Measurements from ENCODE around the gene NCKIPSD. TPM values are rescaled to one million over a fixed set of nuclear protein-coding genes. Genes with fewer than 3 reads are reported as not detected.

The NCKIPSD gene
- total and polyA plus RNA-seq, 2 experiments from 2014 or later = 19.9 to 22.9 TPM

DNA sequence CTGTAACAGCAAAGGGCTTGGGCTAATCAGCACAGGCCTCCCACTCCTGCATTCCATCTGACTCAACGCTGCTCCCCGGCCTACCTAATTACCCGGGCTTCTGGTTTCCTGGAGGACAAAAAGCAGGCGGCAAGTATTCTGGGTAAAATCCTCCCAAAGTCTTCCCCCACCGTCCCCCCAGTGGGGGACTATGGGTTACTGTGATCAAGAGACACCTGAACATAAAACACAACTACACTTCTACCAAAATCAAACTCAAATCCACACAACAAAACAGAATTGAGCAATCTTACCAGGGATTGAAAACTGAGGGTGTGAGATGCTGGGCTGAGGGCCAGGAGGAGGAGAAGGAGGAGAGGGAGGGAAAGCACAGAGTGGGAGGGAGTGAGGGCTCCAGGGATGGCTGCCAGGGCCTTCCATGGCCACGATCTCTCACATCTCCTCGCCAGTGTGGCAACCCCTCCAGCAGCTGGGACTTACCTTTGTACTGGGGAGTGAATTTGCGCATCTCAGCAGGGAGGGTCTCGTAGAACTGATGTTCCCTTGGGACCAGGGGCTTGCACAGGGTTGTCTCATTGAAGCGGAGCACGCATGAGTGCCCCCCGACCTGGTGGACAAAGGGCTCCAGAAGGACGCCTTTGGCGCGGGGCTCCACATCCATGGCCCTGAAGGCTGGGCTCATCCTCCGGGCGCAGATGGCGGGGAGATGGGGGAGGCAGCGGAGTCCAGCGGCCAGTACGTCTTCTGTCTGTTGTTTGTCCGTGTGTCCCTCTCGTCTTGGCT, 9.1 kb upstream of the NCKIPSD start:
- Histone ChIP-seq H3K9me3 (ENCODE audit: low read depth) (no peaks in the 10 kb centered on the region), H3K4me2 (peak overlapping the region; percentile 31), H3K27me3 (no peaks in the 10 kb centered on the region), H4K20me1 (ENCODE audit: insufficient read depth, poor library complexity, severe bottlenecking) (peaks cover 97% of the 10 kb centered on the region), H3K27ac (peak overlapping the region; percentile 73), H3K79me2 (peaks cover 93% of the 10 kb centered on the region), H3K9me2 (replicated peaks; ENCODE audit: insufficient read depth) (no peaks in the 10 kb centered on the region), H3K4me1 (ENCODE audit: insufficient read depth) (peaks cover 30% of the 10 kb centered on the region), H3K36me3 (replicated peaks; ENCODE audit: insufficient read depth, low read depth) (no peaks in the 10 kb centered on the region), H2AFZ (no peak overlapping the region), H3K4me3 (no peak overlapping the region)
- peak; percentile 58 for DNase-seq (ENCODE audit: low spot score)
- TF ChIP-seq EZH2 (IDR thresholded peaks at IDR 0.05; ENCODE audit: borderline replicate concordance) (no peak), EZH2phosphoT487 (IDR thresholded peaks at IDR 0.05; ENCODE audit: low read depth, severe bottlenecking, unreplicated experiment) (no peak)
- TF ChIP-seq, protein P1, sequence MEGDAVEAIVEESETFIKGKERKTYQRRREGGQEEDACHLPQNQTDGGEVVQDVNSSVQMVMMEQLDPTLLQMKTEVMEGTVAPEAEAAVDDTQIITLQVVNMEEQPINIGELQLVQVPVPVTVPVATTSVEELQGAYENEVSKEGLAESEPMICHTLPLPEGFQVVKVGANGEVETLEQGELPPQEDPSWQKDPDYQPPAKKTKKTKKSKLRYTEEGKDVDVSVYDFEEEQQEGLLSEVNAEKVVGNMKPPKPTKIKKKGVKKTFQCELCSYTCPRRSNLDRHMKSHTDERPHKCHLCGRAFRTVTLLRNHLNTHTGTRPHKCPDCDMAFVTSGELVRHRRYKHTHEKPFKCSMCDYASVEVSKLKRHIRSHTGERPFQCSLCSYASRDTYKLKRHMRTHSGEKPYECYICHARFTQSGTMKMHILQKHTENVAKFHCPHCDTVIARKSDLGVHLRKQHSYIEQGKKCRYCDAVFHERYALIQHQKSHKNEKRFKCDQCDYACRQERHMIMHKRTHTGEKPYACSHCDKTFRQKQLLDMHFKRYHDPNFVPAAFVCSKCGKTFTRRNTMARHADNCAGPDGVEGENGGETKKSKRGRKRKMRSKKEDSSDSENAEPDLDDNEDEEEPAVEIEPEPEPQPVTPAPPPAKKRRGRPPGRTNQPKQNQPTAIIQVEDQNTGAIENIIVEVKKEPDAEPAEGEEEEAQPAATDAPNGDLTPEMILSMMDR (IDR thresholded peaks at IDR 0.05; ENCODE audit: poor library complexity) = no peak
- WGBS (ENCODE audit: low lambda C conversion rate, missing lambda C conversion rate) = 79% methylated on average over 23 of the region's 23 CpGs

DNA sequence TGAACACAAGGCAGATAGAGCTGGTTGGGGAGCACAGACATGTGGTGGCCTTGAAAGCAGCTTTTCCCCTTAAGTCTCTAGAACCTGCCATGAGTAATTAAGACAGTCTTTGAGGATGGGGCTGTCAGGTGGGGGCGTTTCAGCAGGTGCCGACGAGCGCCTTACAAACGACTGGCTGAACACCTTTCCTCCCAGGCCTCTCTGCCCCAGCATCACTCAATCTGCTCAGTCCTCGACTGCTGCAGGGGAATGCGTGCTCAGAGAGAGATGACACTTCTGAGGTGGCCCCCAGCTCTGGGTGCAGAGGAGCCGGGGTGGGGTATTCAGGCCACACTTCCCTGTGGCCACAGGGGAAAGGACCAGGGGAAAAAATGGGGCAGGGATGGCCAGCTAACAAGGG, 8.1 kb upstream of the NCKIPSD start:
- no peak for DNase-seq (ENCODE audit: low spot score)
- Histone ChIP-seq H3K4me3 (no peak overlapping the region), H3K4me1 (ENCODE audit: insufficient read depth) (peaks cover 30% of the 10 kb centered on the region), H3K9me3 (ENCODE audit: low read depth) (no peaks in the 10 kb centered on the region), H3K4me2 (peak overlapping the region; percentile 31), H3K79me2 (peaks cover 84% of the 10 kb centered on the region), H3K27ac (peak overlapping the region; percentile 73), H3K9me2 (replicated peaks; ENCODE audit: insufficient read depth) (no peaks in the 10 kb centered on the region), H3K27me3 (no peaks in the 10 kb centered on the region), H2AFZ (no peak overlapping the region), H3K36me3 (replicated peaks; ENCODE audit: insufficient read depth, low read depth) (no peaks in the 10 kb centered on the region), H4K20me1 (ENCODE audit: insufficient read depth, poor library complexity, severe bottlenecking) (peaks cover 97% of the 10 kb centered on the region)
- WGBS (ENCODE audit: low lambda C conversion rate, missing lambda C conversion rate) = 91% methylated on average over 8 of the region's 8 CpGs
- TF ChIP-seq EZH2 (IDR thresholded peaks at IDR 0.05; ENCODE audit: borderline replicate concordance) (no peak), EZH2phosphoT487 (IDR thresholded peaks at IDR 0.05; ENCODE audit: low read depth, severe bottlenecking, unreplicated experiment) (no peak)
- TF ChIP-seq, protein P1 (IDR thresholded peaks at IDR 0.05; ENCODE audit: poor library complexity) = no peak

DNA sequence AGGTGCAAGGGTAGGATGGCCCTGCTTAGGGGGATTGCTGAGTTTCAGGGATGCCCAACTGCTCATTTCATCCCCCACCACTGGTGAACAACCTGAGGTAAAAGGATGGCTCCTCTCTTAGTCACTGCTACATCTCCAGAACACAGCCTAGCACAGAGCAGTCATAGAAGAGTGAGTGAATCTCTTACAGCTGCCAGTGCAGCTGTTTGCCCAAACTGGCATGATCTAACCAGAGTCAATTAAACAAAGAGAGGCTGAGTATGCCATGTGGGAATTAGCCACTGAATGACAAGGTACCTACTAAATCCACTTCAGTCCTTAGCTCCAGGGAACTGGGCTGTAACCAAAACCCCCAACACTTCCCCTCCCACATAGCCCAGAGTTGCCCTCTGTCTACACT, 6.8 kb upstream of the NCKIPSD start:
- no peaks in the 10 kb centered on the region for H3K36me3 ChIP-seq (replicated peaks; ENCODE audit: insufficient read depth, low read depth)
- no peak overlapping the region for H3K27ac ChIP-seq

More for the DNA sequence above, 6.8 kb upstream of the NCKIPSD start:
- TF ChIP-seq EZH2phosphoT487 (IDR thresholded peaks at IDR 0.05; ENCODE audit: low read depth, severe bottlenecking, unreplicated experiment) (no peak), EZH2 (IDR thresholded peaks at IDR 0.05; ENCODE audit: borderline replicate concordance) (no peak)
- TF ChIP-seq, protein P1 (IDR thresholded peaks at IDR 0.05; ENCODE audit: poor library complexity) = no peak
- no peak for DNase-seq (ENCODE audit: low spot score)
- H3K27me3 ChIP-seq = no peaks in the 10 kb centered on the region
- peaks cover 92% of the 10 kb centered on the region for H4K20me1 ChIP-seq (ENCODE audit: insufficient read depth, poor library complexity, severe bottlenecking)
- no peak overlapping the region for H2AFZ ChIP-seq
- H3K4me3 ChIP-seq = no peak overlapping the region
- H3K4me2 ChIP-seq = no peak overlapping the region
- no peaks in the 10 kb centered on the region for H3K9me3 ChIP-seq (ENCODE audit: low read depth)
- peaks cover 71% of the 10 kb centered on the region for H3K79me2 ChIP-seq
- no peaks in the 10 kb centered on the region for H3K9me2 ChIP-seq (replicated peaks; ENCODE audit: insufficient read depth)
- peaks cover 30% of the 10 kb centered on the region for H3K4me1 ChIP-seq (ENCODE audit: insufficient read depth)

Measured in hepatocyte (in vitro differentiated cells).